Activated CD8-positive, alpha-beta T cell treated with anti-CD3 and anti-CD28 coated beads for 36 hours (primary cell): ENCODE data around the gene BSG. TPM values are rescaled to one million over a fixed set of nuclear protein-coding genes. Genes with fewer than 3 reads are reported as not detected.

ENCODE experiments used
- ATAC-seq: fragments of 200-7000 bp; cut with Tn5 transposase; one replicate; pipeline ENCODE4 v1.10.0; 2021; ENCODE audit warnings: mild to moderate bottlenecking, moderate library complexity
- CTCF ChIA-PET: fragments of 350-600 bp; sonication (Branson Sonifier 250); formaldehyde crosslinking; loops from one replicate; lab custom pipeline; 2021; ENCODE audit warnings: antibody characterized with exemption; lab: Charles Lee
- POLR2A ChIA-PET: fragments of 350-600 bp; sonication (Branson Sonifier 250); formaldehyde crosslinking; loops from one replicate; lab custom pipeline; 2021; ENCODE audit warnings: antibody characterized with exemption; lab: Charles Lee
- DNase-seq: peaks from one replicate; pipeline ENCODE4 v3.0.0-alpha.2; 2020
- H3K27ac Mint-ChIP-seq: one replicate; pipeline ENCODE4 v1.8.0; 2021; ENCODE audit warnings: mild to moderate bottlenecking, mixed read lengths
- H3K27me3 Mint-ChIP-seq: one replicate; pipeline ENCODE4 v1.8.0; 2021; ENCODE audit warnings: mixed read lengths
- H3K36me3 Mint-ChIP-seq: one replicate; pipeline ENCODE4 v1.8.0; 2021; ENCODE audit warnings: low read depth, mixed read lengths
- H3K4me1 Mint-ChIP-seq: one replicate; pipeline ENCODE4 v1.8.0; 2021; ENCODE audit warnings: low read depth, mixed read lengths
- H3K4me3 Mint-ChIP-seq: one replicate; pipeline ENCODE4 v1.8.0; 2021; ENCODE audit warnings: mild to moderate bottlenecking, moderate library complexity, mixed read lengths
- H3K9me3 Mint-ChIP-seq: one replicate; pipeline ENCODE4 v1.8.0; 2021; ENCODE audit warnings: mixed read lengths
- CTCF ChIP-seq: fragments of 200-600 bp; IDR thresholded peaks from one replicate; pipeline ENCODE4 v1.8.0; 2022; ENCODE audit warnings: antibody characterized with exemption, mild to moderate bottlenecking
- intact Hi-C: fragments of 100-400 bp; cut with micrococcal nuclease; formaldehyde crosslinking; loops from one replicate; pipeline ENCODE4 v1.10.0; 2022
- total RNA-seq, 2 experiments: library from RNA; stranded (reverse); gene quantifications; one replicate each; pipeline ENCODE4 v1.2.3, GENCODE V29; 2021

BSG gene
- total RNA-seq, 2 experiments from 2014 or later, result 159 to 160 TPM

DNA sequence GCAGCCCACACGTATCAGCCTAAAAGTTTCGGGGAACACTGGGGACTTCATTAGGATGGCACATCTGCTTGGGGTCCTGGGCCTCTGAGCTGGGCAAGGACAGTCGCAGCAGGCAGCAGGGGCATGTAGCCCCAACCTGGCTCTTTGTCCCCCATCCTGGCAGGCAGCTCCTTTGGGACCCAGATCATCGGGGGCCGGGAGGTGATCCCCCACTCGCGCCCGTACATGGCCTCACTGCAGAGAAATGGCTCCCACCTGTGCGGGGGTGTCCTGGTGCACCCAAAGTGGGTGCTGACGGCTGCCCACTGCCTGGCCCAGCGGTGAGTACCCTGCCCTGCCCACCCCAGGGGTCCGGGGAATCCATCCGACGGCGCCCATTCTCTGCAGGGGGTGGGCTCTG is 25.3 kb upstream of the BSG start:
- Mint-ChIP-seq H3K36me3 (peaks cover 9% of the 10 kb centered on the region), H3K4me3 (no peak overlapping the region), H3K9me3 (no peaks in the 10 kb centered on the region), H3K27me3 (no peaks in the 10 kb centered on the region), H3K4me1 (peaks cover 20% of the 10 kb centered on the region), H3K27ac (no peak overlapping the region)
- intact Hi-C loops, result no loop called here
- DNase-seq (no peak), ATAC-seq (no peak)
- no peak for TF ChIP-seq CTCF
- CTCF ChIA-PET, result no interaction called here
- POLR2A ChIA-PET, result interaction anchor here (1.4 to 1.7 kb wide), 2 partner anchors 19 to 25 kb away, joined by 3 to 7 read pairs; partner anchors contain the start of gene BSG

DNA sequence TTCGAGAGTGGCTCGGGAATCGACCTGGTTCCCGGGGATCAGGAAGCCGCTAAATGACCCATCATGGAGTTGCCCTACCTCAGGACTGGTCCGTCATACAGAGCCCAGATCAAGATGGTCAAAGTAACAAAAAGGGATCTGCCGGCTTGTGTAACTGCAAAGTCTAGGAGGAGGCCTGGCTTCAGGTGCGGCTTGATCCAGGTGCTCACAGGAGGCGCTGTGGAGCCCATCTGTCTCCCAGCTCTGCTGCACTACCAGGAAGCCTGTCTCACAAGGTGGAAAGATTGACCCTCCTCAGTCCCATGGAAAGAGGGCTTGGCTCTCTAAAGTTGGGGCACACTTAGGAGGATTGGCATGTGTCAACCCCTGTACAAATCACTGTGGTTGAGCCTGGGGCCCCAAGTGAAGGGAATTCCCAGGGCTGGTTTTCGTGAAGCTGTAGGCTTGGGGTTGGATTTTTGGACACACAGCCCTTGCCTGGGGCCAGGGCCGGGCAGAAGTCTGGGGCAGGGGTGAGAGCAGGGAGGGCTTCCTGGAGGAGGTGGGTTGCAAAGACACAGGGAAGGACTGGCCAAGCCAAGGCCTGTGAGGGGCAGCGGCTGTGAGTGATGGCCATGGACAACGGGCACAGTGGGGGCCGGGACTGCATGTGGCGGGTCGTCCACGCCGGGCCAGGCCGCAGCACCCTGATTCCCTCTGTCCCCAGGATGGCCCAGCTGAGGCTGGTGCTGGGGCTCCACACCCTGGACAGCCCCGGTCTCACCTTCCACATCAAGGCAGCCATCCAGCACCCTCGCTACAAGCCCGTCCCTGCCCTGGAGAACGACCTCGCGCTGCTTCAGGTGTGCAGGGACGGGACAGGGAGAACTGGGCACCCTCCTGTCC is 24.3 kb upstream of the BSG start:
- CTCF ChIA-PET, result interaction anchor here (0.7 kb wide), 1 partner anchor 36 kb away, joined by 3 read pairs; no protein-coding TSS in a partner anchor
- no peak overlapping the region for H3K4me3 Mint-ChIP-seq

DNA sequence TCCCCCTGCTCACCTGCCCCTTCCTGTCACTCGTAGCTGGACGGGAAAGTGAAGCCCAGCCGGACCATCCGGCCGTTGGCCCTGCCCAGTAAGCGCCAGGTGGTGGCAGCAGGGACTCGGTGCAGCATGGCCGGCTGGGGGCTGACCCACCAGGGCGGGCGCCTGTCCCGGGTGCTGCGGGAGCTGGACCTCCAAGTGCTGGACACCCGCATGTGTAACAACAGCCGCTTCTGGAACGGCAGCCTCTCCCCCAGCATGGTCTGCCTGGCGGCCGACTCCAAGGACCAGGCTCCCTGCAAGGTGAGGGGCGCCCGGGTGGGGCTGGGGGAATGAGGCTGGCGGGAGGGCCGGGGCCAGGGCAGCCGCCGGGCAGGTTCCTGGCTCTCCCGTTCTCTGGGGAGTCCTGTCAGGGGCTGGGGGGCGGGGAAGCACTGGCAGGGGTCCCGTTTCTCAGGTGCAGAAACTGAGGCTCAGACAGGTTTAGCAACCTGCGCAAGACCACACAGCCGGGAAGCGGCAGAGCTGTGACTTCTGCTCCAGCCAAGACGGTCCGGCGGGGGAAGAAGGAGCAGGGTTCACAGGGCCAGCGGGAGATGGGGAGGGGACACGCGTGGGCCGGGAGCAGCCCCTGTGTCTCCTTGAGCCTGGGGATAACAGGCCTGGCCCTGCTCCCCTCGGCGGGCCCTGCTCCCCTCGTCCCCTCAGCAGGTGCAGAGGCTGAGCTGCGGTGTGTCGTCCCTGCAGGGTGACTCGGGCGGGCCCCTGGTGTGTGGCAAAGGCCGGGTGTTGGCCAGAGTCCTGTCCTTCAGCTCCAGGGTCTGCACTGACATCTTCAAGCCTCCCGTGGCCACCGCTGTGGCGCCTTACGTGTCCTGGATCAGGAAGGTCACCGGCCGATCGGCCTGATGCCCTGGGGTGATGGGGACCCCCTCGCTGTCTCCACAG is 23.2 kb upstream of the BSG start:
- H3K4me3 Mint-ChIP-seq, result no peak overlapping the region
- POLR2A ChIA-PET, result no interaction called here
- no peak overlapping the region for H3K27ac Mint-ChIP-seq
- no peak for TF ChIP-seq CTCF
- CTCF ChIA-PET, result no interaction called here
- no peaks in the 10 kb centered on the region for H3K9me3 Mint-ChIP-seq
- ATAC-seq (no peak), DNase-seq (no peak)
- H3K36me3 Mint-ChIP-seq, result peaks cover 9% of the 10 kb centered on the region
- peaks cover 13% of the 10 kb centered on the region for H3K4me1 Mint-ChIP-seq
- H3K27me3 Mint-ChIP-seq, result no peaks in the 10 kb centered on the region
- intact Hi-C loops, result no loop called here

More for the DNA sequence above, 24.3 kb upstream of the BSG start:
- no peak for DNase-seq
- Mint-ChIP-seq H3K9me3 (no peaks in the 10 kb centered on the region), H3K4me1 (peaks cover 20% of the 10 kb centered on the region), H3K27me3 (no peaks in the 10 kb centered on the region), H3K36me3 (peaks cover 9% of the 10 kb centered on the region), H3K27ac (no peak overlapping the region)
- POLR2A ChIA-PET, result interaction anchor here (0.6 kb wide), 1 partner anchor 37 kb away, joined by 3 read pairs; no protein-coding TSS in a partner anchor
- ATAC-seq, result no peak
- no peak for TF ChIP-seq CTCF
- intact Hi-C loops, result no loop called here

- H3K4me3 Mint-ChIP-seq, result no peak overlapping the region
- H3K36me3 Mint-ChIP-seq, result no peaks in the 10 kb centered on the region
- no peak for ATAC-seq
- ChIA-PET CTCF (no interaction called here), POLR2A (interaction anchor here (2.2 kb wide), 1 partner anchor 17 kb away, joined by 8 read pairs; the partner anchor contains the start of gene BSG)
- H3K9me3 Mint-ChIP-seq, result no peaks in the 10 kb centered on the region
- no peaks in the 10 kb centered on the region for H3K4me1 Mint-ChIP-seq
- no peak overlapping the region for H3K27ac Mint-ChIP-seq
- DNase-seq, result no peak
- TF ChIP-seq CTCF, result no peak
- intact Hi-C loops, result no loop called here
- no peaks in the 10 kb centered on the region for H3K27me3 Mint-ChIP-seq
Measured at GRCh38 chr19:554817-555216, 17.6 kb upstream of the BSG start.
